GM13976 (cell line): ENCODE data around the gene GULP1.

Experiments
- DNase-seq: peaks from one replicate; pipeline ENCODE4 v3.0.0; 2012; ENCODE audit warnings: low spot score
- CTCF ChIP-seq: IDR thresholded peaks from 2 replicates; pipeline ENCODE4 v1.5.1; 2012; ENCODE audit warnings: borderline replicate concordance, mild to moderate bottlenecking; ENCODE audit not compliant: insufficient read depth; ENCODE audit errors: extremely low read depth, missing control alignments, control extremely low read depth
- in situ Hi-C: fragments of 300-500 bp; cut with MboI; formaldehyde crosslinking; loops from one replicate; pipeline ENCODE4 v1.12.0; 2022; ENCODE audit warnings: low sequenced_read_pairs, mixed read lengths, inconsistent platforms; ENCODE audit not compliant: unreplicated experiment

GULP1 gene

DNA sequence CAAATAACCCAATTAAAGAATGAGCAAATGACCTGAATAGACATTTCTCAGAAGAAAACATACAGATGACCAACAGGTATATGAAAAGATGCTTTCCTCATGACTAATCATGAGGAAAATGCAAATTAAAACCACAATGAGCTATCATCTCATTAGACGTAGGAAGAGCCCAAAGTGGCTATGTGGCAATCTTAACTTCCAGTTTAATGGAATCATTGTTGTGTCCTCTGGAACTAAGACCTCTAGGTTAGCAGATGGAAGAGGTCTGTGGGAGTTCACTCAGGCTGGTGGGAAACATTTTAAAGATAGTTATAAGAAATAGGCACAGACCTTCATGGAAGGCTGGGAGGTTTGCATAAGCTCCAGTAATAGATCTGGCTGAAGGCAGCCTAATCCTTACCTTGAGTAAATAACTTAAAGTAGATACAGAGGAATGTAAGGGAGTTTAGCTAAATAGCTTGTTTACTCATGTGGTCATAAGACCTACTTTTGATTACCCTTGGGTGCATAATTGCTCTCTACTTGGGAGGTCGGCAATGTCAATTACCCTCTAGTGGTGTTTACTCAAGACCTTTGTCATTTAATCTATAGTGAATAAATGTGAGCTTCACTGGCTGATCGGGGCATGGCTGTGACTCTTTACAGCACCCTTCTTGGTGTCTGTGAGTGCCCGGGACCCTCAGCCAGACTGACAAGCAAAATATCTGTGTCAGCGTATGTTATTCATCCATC is 119.0 kb downstream of the GULP1 start:
- in situ Hi-C loops: no loop called here
- DNase-seq: no peak
- no peak for TF ChIP-seq CTCF

DNA sequence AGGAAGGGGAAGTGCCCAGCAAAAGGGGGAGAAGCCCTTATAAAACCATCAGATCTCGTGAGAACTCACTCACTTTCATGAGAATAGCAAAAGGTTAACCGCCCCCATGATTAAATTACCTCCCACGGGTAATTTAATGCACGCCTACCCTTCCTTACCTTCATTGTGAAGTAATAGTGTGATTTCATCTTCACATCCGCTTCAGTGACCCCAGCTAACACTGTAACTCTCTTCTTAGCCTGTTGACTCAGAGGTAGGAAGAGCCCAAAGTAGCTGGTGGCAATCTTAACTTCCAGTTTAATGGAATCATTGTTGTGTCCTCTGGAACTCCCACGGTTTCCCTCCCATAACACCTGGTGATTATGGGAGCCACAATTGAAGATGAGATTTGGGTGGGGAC is 120.5 kb downstream of the GULP1 start:
- in situ Hi-C loops: no loop called here
- no peak for TF ChIP-seq CTCF
- no peak for DNase-seq

- in situ Hi-C loops: no loop called here
- DNase-seq: no peak
- no peak for TF ChIP-seq CTCF
Observed at GRCh38 chr2:188414411-188414810, 122.7 kb downstream of the GULP1 start.

GRCh38 chr2:188414869-188415753 is 123.4 kb downstream of the GULP1 start:
- in situ Hi-C loops: no loop called here
- DNase-seq: no peak
- TF ChIP-seq CTCF: no peak

DNA sequence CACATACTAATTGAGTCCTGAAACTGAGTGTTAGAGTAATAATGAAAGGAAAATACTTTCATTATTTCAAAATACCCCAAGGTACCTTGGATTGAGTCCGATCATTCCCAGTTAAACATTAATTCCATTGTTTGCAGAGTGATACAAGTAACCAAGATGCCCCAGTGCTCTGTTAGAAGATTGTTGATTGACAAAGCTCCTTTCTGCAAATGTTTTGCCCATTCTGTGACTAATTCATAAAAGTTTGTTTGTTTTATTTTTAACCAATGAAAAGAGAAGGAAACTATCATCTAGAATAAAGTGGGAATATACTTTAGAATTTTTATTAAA is 124.0 kb downstream of the GULP1 start:
- TF ChIP-seq CTCF: no peak
- in situ Hi-C loops: no loop called here
- DNase-seq: no peak

DNA sequence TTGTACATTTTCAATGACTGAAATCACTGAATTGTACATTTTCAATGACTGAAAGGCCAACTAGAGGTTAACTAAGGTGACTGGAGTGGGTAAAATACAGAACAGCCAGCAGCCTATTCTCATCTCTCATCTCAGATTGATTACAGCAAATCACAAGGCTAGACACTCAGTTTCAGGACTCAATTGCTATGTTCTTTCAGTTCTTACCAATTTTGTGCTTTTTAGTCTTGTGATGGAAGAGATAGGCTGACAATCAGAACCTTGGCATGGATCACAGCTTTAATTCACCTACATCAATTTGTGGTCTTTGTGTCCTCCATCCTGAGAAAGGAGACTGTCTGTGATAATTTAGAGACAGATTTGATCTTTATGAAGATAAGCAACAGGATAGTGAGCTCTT is 124.7 kb downstream of the GULP1 start:
- in situ Hi-C loops: no loop called here
- TF ChIP-seq CTCF: no peak
- no peak for DNase-seq
